Endodermal cell (in vitro differentiated cells): Measurements from ENCODE around the gene ADGRB2. TPM values are rescaled to one million over a fixed set of nuclear protein-coding genes. Genes with fewer than 3 reads are reported as not detected.

ENCODE experiments used
- DNase-seq: peaks from one replicate; pipeline ENCODE4 v3.0.0-alpha.2; 2017
- H3K27ac ChIP-seq: 2 replicates; pipeline ENCODE4 v1.5.1; 2013; ENCODE audit warnings: mild to moderate bottlenecking, low read depth, low read length, moderate library complexity
- H3K27me3 ChIP-seq: 2 replicates; pipeline ENCODE4 v1.6.1; 2013; ENCODE audit warnings: mild to moderate bottlenecking, low read length, moderate library complexity; ENCODE audit not compliant: insufficient read depth, control insufficient read depth, poor library complexity, severe bottlenecking
- H3K36me3 ChIP-seq: 2 replicates; pipeline ENCODE4 v1.7.0; 2013; ENCODE audit warnings: mild to moderate bottlenecking, low read length, moderate library complexity; ENCODE audit not compliant: control insufficient read depth, insufficient read depth
- H3K4me1 ChIP-seq: one replicate; pipeline ENCODE4 v1.7.0; 2013; ENCODE audit warnings: low read length; ENCODE audit not compliant: control insufficient read depth, insufficient read depth
- H3K4me3 ChIP-seq: 2 replicates; pipeline ENCODE4 v1.5.1; 2013; ENCODE audit warnings: mild to moderate bottlenecking, low read length, moderate library complexity
- H3K9ac ChIP-seq: 2 replicates; pipeline ENCODE4 v1.6.1; 2013; ENCODE audit warnings: mild to moderate bottlenecking, low read length, moderate library complexity; ENCODE audit not compliant: poor library complexity, severe bottlenecking; ENCODE audit errors: extremely low read depth
- H3K9me3 ChIP-seq: 2 replicates; pipeline ENCODE4 v1.6.1; 2013; ENCODE audit warnings: mild to moderate bottlenecking, low read length, moderate library complexity; ENCODE audit not compliant: control insufficient read depth
- H3K27ac Mint-ChIP-seq: 2 replicates; pipeline ENCODE4 v1.8.0; 2020; ENCODE audit warnings: mixed read lengths
- H3K27me3 Mint-ChIP-seq: 2 replicates; pipeline ENCODE4 v1.8.0; 2021; ENCODE audit warnings: mild to moderate bottlenecking, mixed read lengths; ENCODE audit not compliant: insufficient read depth
- H3K36me3 Mint-ChIP-seq: 2 replicates; pipeline ENCODE4 v1.8.0; 2020; ENCODE audit warnings: low read depth, mixed read lengths
- H3K4me1 Mint-ChIP-seq: 2 replicates; pipeline ENCODE4 v1.8.0; 2020; ENCODE audit warnings: mixed read lengths
- H3K4me3 Mint-ChIP-seq: 2 replicates; pipeline ENCODE4 v1.8.0; 2020; ENCODE audit warnings: mild to moderate bottlenecking, moderate library complexity, mixed read lengths
- H3K9me3 Mint-ChIP-seq: 2 replicates; pipeline ENCODE4 v1.8.0; 2020; ENCODE audit warnings: mild to moderate bottlenecking, mixed read lengths
- WGBS, 2 experiments: methylation state at CpG; one replicate each; pipeline versions ENCODE4 v1.1.5 to v1.1.7; 2013; ENCODE audit warnings: missing lambda C conversion rate in 2 of 2, mixed read lengths in 1 of 2; ENCODE audit not compliant: insufficient coverage in 1 of 2, insufficient read length in 1 of 2; 5-methylcytosine and 5-hydroxymethylcytosine counted together
- total RNA-seq, 2 donors: library from RNA; stranded (reverse); fragmentation: NEBNext Ultra II Directional in 1 of 2; extraction: Animal tissue kit (Norgen Biotek cat#: 25700) in 1 of 2; gene quantifications; 2 replicates in 1 of 2; 3 replicates in 1 of 2; pipeline ENCODE4 v1.2.1, GENCODE V29; 2021
- TF ChIP-seq, protein P1 (sequence below): fragments of 200-600 bp; sonication (generic); conservative IDR thresholded peaks from 2 replicates; pipeline ENCODE4 v1.5.0; 2021; ENCODE audit warnings: antibody characterized with exemption, mild to moderate bottlenecking

Gene ADGRB2
- total RNA-seq, 2 donors from 2014 or later, result 13.1 to 22.7 TPM

- DNase-seq, result no peak
- TF ChIP-seq, protein P1, sequence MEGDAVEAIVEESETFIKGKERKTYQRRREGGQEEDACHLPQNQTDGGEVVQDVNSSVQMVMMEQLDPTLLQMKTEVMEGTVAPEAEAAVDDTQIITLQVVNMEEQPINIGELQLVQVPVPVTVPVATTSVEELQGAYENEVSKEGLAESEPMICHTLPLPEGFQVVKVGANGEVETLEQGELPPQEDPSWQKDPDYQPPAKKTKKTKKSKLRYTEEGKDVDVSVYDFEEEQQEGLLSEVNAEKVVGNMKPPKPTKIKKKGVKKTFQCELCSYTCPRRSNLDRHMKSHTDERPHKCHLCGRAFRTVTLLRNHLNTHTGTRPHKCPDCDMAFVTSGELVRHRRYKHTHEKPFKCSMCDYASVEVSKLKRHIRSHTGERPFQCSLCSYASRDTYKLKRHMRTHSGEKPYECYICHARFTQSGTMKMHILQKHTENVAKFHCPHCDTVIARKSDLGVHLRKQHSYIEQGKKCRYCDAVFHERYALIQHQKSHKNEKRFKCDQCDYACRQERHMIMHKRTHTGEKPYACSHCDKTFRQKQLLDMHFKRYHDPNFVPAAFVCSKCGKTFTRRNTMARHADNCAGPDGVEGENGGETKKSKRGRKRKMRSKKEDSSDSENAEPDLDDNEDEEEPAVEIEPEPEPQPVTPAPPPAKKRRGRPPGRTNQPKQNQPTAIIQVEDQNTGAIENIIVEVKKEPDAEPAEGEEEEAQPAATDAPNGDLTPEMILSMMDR, result no peak
- H3K36me3 ChIP-seq, result no peaks in the 10 kb centered on the region
- H3K27me3 Mint-ChIP-seq, result no peaks in the 10 kb centered on the region
- H3K9ac ChIP-seq, result no peak overlapping the region
- no peak overlapping the region for H3K4me3 ChIP-seq
- no peaks in the 10 kb centered on the region for H3K9me3 Mint-ChIP-seq
- H3K4me3 Mint-ChIP-seq, result no peak overlapping the region
- no peak overlapping the region for H3K27ac ChIP-seq
- no peaks in the 10 kb centered on the region for H3K9me3 ChIP-seq
- no peaks in the 10 kb centered on the region for H3K36me3 Mint-ChIP-seq
- no peak overlapping the region for H3K27ac Mint-ChIP-seq
- no peaks in the 10 kb centered on the region for H3K27me3 ChIP-seq
- H3K4me1 Mint-ChIP-seq, result no peaks in the 10 kb centered on the region
- 89% methylated on average over 6 of the region's 6 CpGs; no CpG with 5 or more reads in 1 of the 2 experiments for WGBS, 2 experiments
- H3K4me1 ChIP-seq, result no peaks in the 10 kb centered on the region
These were observed 31.8 kb downstream of the ADGRB2 start for GRCh38 chr1:31732343-31732742.

- no peaks in the 10 kb centered on the region for H3K27me3 ChIP-seq
- Mint-ChIP-seq H3K27me3 (no peaks in the 10 kb centered on the region), H3K4me1 (no peaks in the 10 kb centered on the region), H3K27ac (no peak overlapping the region), H3K4me3 (no peak overlapping the region), H3K36me3 (no peaks in the 10 kb centered on the region), H3K9me3 (no peaks in the 10 kb centered on the region)
- no peak for DNase-seq
- no peak overlapping the region for H3K27ac ChIP-seq
- TF ChIP-seq, protein P1, result no peak
- 93% methylated on average over 5 to 12 of the region's 12 CpGs for WGBS, 2 experiments
- no peaks in the 10 kb centered on the region for H3K4me1 ChIP-seq
- H3K9me3 ChIP-seq, result no peaks in the 10 kb centered on the region
- no peak overlapping the region for H3K4me3 ChIP-seq
- no peak overlapping the region for H3K9ac ChIP-seq
- no peaks in the 10 kb centered on the region for H3K36me3 ChIP-seq
These were observed 33.0 kb downstream of the ADGRB2 start for GRCh38 chr1:31731049-31731565.

DNA sequence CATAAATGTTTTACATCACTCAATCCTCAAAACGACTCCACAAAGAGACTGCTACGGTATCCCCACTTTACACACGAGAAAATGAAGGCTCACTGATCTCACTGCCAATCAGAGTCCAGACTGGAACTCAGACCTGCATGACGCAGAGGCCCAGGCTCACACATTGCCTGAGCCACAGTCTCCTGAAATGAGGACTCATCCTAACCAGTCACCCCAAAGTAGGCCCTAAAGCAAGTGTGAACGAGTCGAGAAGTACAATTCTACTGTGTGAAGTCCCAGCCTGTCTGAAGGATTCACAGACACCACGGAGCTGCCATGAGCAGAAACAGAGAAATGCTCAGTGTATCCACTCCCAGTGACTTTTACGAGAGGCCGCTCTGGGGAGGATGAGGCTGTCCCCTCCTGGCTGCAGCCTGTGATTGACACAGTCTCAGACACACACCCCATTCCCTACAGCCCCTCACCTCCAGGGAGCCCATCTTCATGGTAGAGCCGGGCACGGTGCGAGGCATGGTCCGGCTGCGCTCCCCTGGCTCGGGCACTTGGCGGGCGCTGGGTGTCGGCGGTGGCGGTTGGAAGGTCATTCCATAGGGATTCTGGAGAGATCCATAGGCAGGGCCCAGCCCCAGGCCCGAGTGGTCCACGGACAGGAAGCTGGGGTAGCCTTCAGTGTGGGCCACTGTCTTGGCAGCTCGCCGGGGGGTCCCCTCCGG lies 33.6 kb downstream of the ADGRB2 start:
- TF ChIP-seq, protein P1, result no peak
- 94% methylated on average over 14 to 25 of the region's 25 CpGs for WGBS, 2 experiments
- Mint-ChIP-seq H3K4me1 (no peaks in the 10 kb centered on the region), H3K4me3 (no peak overlapping the region), H3K27ac (no peak overlapping the region), H3K9me3 (no peaks in the 10 kb centered on the region), H3K27me3 (no peaks in the 10 kb centered on the region), H3K36me3 (no peaks in the 10 kb centered on the region)
- Histone ChIP-seq H3K9me3 (no peaks in the 10 kb centered on the region), H3K27me3 (no peaks in the 10 kb centered on the region), H3K27ac (no peak overlapping the region), H3K36me3 (no peaks in the 10 kb centered on the region), H3K4me3 (no peak overlapping the region), H3K4me1 (no peaks in the 10 kb centered on the region), H3K9ac (no peak overlapping the region)
- no peak for DNase-seq
